ENCODE data around the gene EYS.

- no peak for TF ChIP-seq CTCF (IDR thresholded peaks at IDR 0.05; ENCODE audit: low read depth, low read length, poor library complexity, severe bottlenecking)
- TF ChIP-seq EZH2phosphoT487 (IDR thresholded peaks at IDR 0.05; ENCODE audit: borderline replicate concordance, low read length): no peak
Measured at GRCh38 chr6:64225503-64225902, 1481.5 kb downstream of the EYS start.
